CD4-positive, alpha-beta T cell treated with Interleukin-21 for 1 hour (primary cell): ENCODE data around the gene HSD11B1L.
"Not testable (repeated sequence)": the region's sequence is repeated elsewhere in the genome, so short reads cannot be mapped to it uniquely, and the experiment has no call there.

Source experiments
- DNase-seq: peaks from one replicate; pipeline ENCODE4 v3.0.0-alpha.2; 2020

HSD11B1L gene

GRCh38 chr19:5688262-5688881, 7.5 kb downstream of the HSD11B1L start:
- not testable (repeated sequence) for DNase-seq

GRCh38 chr19:5690125-5690954, 9.5 kb downstream of the HSD11B1L start, which contains the start of gene RPL36:
Gene RPL36 (plus strand): TSS chr19:5690295. CDS start chr19:5690508, 213 bp downstream.
- peak; percentile 98 for DNase-seq

- peak; percentile 48 for DNase-seq
Measured at GRCh38 chr19:5690955-5691821, 10.4 kb downstream of the HSD11B1L start.

- DNase-seq = no peak
Measured at GRCh38 chr19:5691822-5692722, 11.2 kb downstream of the HSD11B1L start.

GRCh38 chr19:5692723-5693194, 11.9 kb downstream of the HSD11B1L start:
- no peak for DNase-seq

- DNase-seq = no peak
Measured at GRCh38 chr19:5693195-5694166, 12.7 kb downstream of the HSD11B1L start.

- no peak for DNase-seq
Measured at GRCh38 chr19:5694167-5694955, 13.5 kb downstream of the HSD11B1L start.

- DNase-seq = no peak
Measured at GRCh38 chr19:5694956-5695648, 14.3 kb downstream of the HSD11B1L start.

GRCh38 chr19:5695649-5696195, 14.9 kb downstream of the HSD11B1L start:
- no peak for DNase-seq

- DNase-seq = no peak
Measured at GRCh38 chr19:5696196-5697021, 15.6 kb downstream of the HSD11B1L start.

- no peak for DNase-seq
Measured at GRCh38 chr19:5697022-5697889, 16.4 kb downstream of the HSD11B1L start.

GRCh38 chr19:5697890-5698634, 17.2 kb downstream of the HSD11B1L start:
- no peak for DNase-seq

- DNase-seq = no peak
Measured at GRCh38 chr19:5698635-5699422, 18.0 kb downstream of the HSD11B1L start.

GRCh38 chr19:5700455-5701092, 19.7 kb downstream of the HSD11B1L start:
- DNase-seq = no peak

- DNase-seq = not testable (repeated sequence)
Measured at GRCh38 chr19:5702053-5702410, 21.2 kb downstream of the HSD11B1L start.
